Glomerular visceral epithelial cell (primary cell): ENCODE measurements around the gene IGBP1.
"Not testable (repeated sequence)": the region's sequence is repeated elsewhere in the genome, so short reads cannot be mapped to it uniquely, and the experiment has no call there.

Experiments used
- DNase-seq: peaks from one replicate; pipeline ENCODE4 v3.0.0-alpha.2; 2016; ENCODE audit errors: extremely low spot score

IGBP1 gene

GRCh38 chrX:70166601-70167590 lies 33.6 kb downstream of the IGBP1 start:
- DNase-seq, result peak; percentile 72

- peak; percentile 79 for DNase-seq
Observed at GRCh38 chrX:70168238-70169188, 35.3 kb downstream of the IGBP1 start.

GRCh38 chrX:70169281-70169680 lies 36.0 kb downstream of the IGBP1 start:
- no peak for DNase-seq

- no peak for DNase-seq
Observed at GRCh38 chrX:70171624-70172023, 38.4 kb downstream of the IGBP1 start.

GRCh38 chrX:70172221-70172620 lies 39.0 kb downstream of the IGBP1 start:
- no peak for DNase-seq

GRCh38 chrX:70172964-70173363 lies 39.7 kb downstream of the IGBP1 start:
- DNase-seq, result no peak

GRCh38 chrX:70174754-70175153 lies 41.5 kb downstream of the IGBP1 start:
- no peak for DNase-seq

GRCh38 chrX:70175338-70175737 lies 42.1 kb downstream of the IGBP1 start:
- no peak for DNase-seq

GRCh38 chrX:70176938-70177533 lies 43.8 kb downstream of the IGBP1 start, which contains the start of gene DGAT2L6:
TSS of gene DGAT2L6 (plus strand) at chrX:70177483. CDS start at chrX:70177583, 100 bp downstream.
- DNase-seq, result no peak

GRCh38 chrX:70183091-70183490 lies 49.8 kb downstream of the IGBP1 start:
- DNase-seq, result no peak

GRCh38 chrX:70190225-70190624 lies 57.0 kb downstream of the IGBP1 start:
- no peak for DNase-seq

GRCh38 chrX:70196961-70197720 lies 63.9 kb downstream of the IGBP1 start:
- peak; percentile 61 for DNase-seq

GRCh38 chrX:70201732-70202131 lies 68.5 kb downstream of the IGBP1 start:
- peak; percentile 47 for DNase-seq

- DNase-seq, result no peak
Observed at GRCh38 chrX:70208479-70208878, 75.2 kb downstream of the IGBP1 start.

- DNase-seq, result not testable (repeated sequence)
Observed at GRCh38 chrX:70209570-70209969, 76.3 kb downstream of the IGBP1 start.
